ENCODE data around the gene LMO1.

- TF ChIP-seq CTCF (IDR thresholded peaks at IDR 0.05) (peak; percentile 97), ZFX (IDR thresholded peaks at IDR 0.05; ENCODE audit: borderline replicate concordance) (no peak)
Observed at GRCh38 chr11:8263769-8264410, at the start of gene LMO1.

All from 22Rv1 (cell line).